H1 (cell line): ENCODE data around the gene POC1B. TPM values are rescaled to one million over a fixed set of nuclear protein-coding genes. Genes with fewer than 3 reads are reported as not detected.

Source experiments
- CTCF ChIA-PET: fragments of 300-600 bp; sonication (Branson Sonifier 250); formaldehyde crosslinking; loops from one replicate; lab custom pipeline; 2021; ENCODE audit not compliant: partially characterized antibody; lab: Charles Lee
- POLR2A ChIA-PET: fragments of 300-600 bp; sonication (Branson Sonifier 250); formaldehyde crosslinking; loops from one replicate; lab custom pipeline; 2021; ENCODE audit warnings: inconsistent platforms; ENCODE audit not compliant: partially characterized antibody; lab: Charles Lee
- DNase-seq, 2 experiments: peaks; one replicate each; pipeline versions ENCODE4 v3.0.0 to v3.0.0-alpha.2; 2010 to 2022; ENCODE audit warnings: low spot score in 2 of 2, low read depth in 1 of 2, mixed read lengths in 1 of 2
- FAIRE-seq: peaks from 2 replicates; lab custom pipeline; 2011; peaks lifted over from hg19 to GRCh38; lab: Jason Lieb, UNC
- H2AFZ ChIP-seq: 2 replicates; pipeline ENCODE4 v1.8.1; 2012; ENCODE audit warnings: low read length, inconsistent platforms
- H2AK5ac ChIP-seq: 2 replicates; pipeline ENCODE4 v1.6.1; 2013; ENCODE audit warnings: low read depth, low read length
- H2BK120ac ChIP-seq: replicated peaks from 2 replicates; pipeline ENCODE3; 2013; ENCODE audit warnings: low read depth, low read length, inconsistent platforms
- H2BK12ac ChIP-seq: 2 replicates; pipeline ENCODE4 v1.6.1; 2013; ENCODE audit warnings: low read depth, low read length
- H2BK15ac ChIP-seq: 2 replicates; pipeline ENCODE4 v1.6.1; 2013; ENCODE audit warnings: low read length
- H2BK20ac ChIP-seq: 2 replicates; pipeline ENCODE4 v1.6.1; 2013; ENCODE audit warnings: low read length
- H2BK5ac ChIP-seq: 2 replicates; pipeline ENCODE4 v1.6.1; 2013; ENCODE audit warnings: low read depth, low read length
- H3K14ac ChIP-seq: 2 replicates; pipeline ENCODE4 v1.6.1; 2013; ENCODE audit warnings: inconsistent platforms; ENCODE audit not compliant: insufficient read length
- H3K18ac ChIP-seq: 2 replicates; pipeline ENCODE4 v1.6.1; 2013; ENCODE audit warnings: low read length; ENCODE audit errors: extremely low read depth
- H3K23ac ChIP-seq: 2 replicates; pipeline ENCODE4 v1.6.1; 2013; ENCODE audit warnings: inconsistent platforms; ENCODE audit not compliant: insufficient read length
- H3K23me2 ChIP-seq: 2 replicates; pipeline ENCODE4 v1.6.1; 2013; ENCODE audit warnings: low read depth, low read length
- H3K27ac ChIP-seq: 2 replicates; pipeline ENCODE4 v1.6.1; 2011; ENCODE audit warnings: low read depth, low read length, inconsistent platforms
- H3K27me3 ChIP-seq, 4 experiments: replicated peaks in 1 of 4; 1 replicate in 1 of 4; 2 replicates in 3 of 4; pipeline versions ENCODE4 v1.6.1 to v1.8.1; 2011 to 2013; ENCODE audit warnings: low read length in 3 of 4, mild to moderate bottlenecking in 3 of 4, inconsistent platforms in 2 of 4, mixed read lengths in 2 of 4, moderate library complexity in 1 of 4; ENCODE audit not compliant: control insufficient read depth in 3 of 4, insufficient read depth in 3 of 4; ENCODE audit errors: extremely low read depth in 1 of 4
- H3K36me3 ChIP-seq, 4 experiments: 2 replicates each; pipeline versions ENCODE4 v1.6.1 to v1.8.1; 2011 to 2013; ENCODE audit warnings: mild to moderate bottlenecking in 4 of 4, low read length in 3 of 4, moderate library complexity in 2 of 4, control low read depth in 1 of 4, inconsistent platforms in 1 of 4; ENCODE audit not compliant: insufficient read depth in 4 of 4, control insufficient read depth in 2 of 4
- H3K4ac ChIP-seq: replicated peaks from 2 replicates; pipeline ENCODE3; 2013; ENCODE audit warnings: low read length, low read depth, mixed read lengths, inconsistent platforms; ENCODE audit not compliant: insufficient read length
- H3K4me1 ChIP-seq, 4 experiments: replicated peaks in 1 of 4; 1 replicate in 1 of 4; 2 replicates in 3 of 4; pipeline versions ENCODE4 v1.6.1 to v1.8.1; 2011 to 2013; ENCODE audit warnings: low read length in 3 of 4, inconsistent platforms in 2 of 4, mixed read lengths in 1 of 4; ENCODE audit not compliant: insufficient read depth in 4 of 4, control insufficient read depth in 3 of 4
- H3K4me2 ChIP-seq, 2 experiments: 2 replicates each; pipeline versions ENCODE4 v1.6.1 to v1.8.1; 2011 to 2013; ENCODE audit warnings: low read depth in 2 of 2, low read length in 2 of 2, control low read depth in 1 of 2, inconsistent platforms in 1 of 2, mild to moderate bottlenecking in 1 of 2; ENCODE audit not compliant: insufficient read depth in 1 of 2
- H3K4me3 ChIP-seq, 4 experiments: fragments of 200-600, 300-600 bp in 1 of 4; sonication (generic), shearing (Covaris generic), sonication (Bioruptor Twin) in 1 of 4; 2 replicates each; pipeline versions ENCODE4 v1.5.1 to v1.8.1; 2011 to 2016; ENCODE audit warnings: low read length in 4 of 4, low read depth in 3 of 4, control low read depth in 2 of 4, inconsistent platforms in 2 of 4, mild to moderate bottlenecking in 2 of 4, mixed read lengths in 1 of 4, moderate library complexity in 1 of 4; ENCODE audit not compliant: insufficient read depth in 2 of 4; ENCODE audit errors: extremely low read depth in 1 of 4
- H3K56ac ChIP-seq: replicated peaks from 2 replicates; pipeline ENCODE3; 2013; ENCODE audit warnings: low read depth, mild to moderate bottlenecking, mixed read lengths, low read length, inconsistent platforms; ENCODE audit not compliant: insufficient read length
- H3K79me1 ChIP-seq: 2 replicates; pipeline ENCODE4 v1.6.1; 2013; ENCODE audit warnings: low read depth, low read length, control low read depth
- H3K79me2 ChIP-seq, 2 experiments: 2 replicates each; pipeline versions ENCODE4 v1.6.1 to v1.8.1; 2012 to 2013; ENCODE audit warnings: low read length in 2 of 2, mild to moderate bottlenecking in 2 of 2, inconsistent platforms in 1 of 2; ENCODE audit not compliant: insufficient read depth in 2 of 2, control insufficient read depth in 1 of 2
- H3K9ac ChIP-seq, 4 experiments: replicated peaks in 1 of 4; 1 replicate in 1 of 4; 2 replicates in 3 of 4; pipeline versions ENCODE4 v1.6.1 to v1.8.1; 2011 to 2013; ENCODE audit warnings: low read depth in 3 of 4, low read length in 3 of 4, control low read depth in 2 of 4, mild to moderate bottlenecking in 2 of 4, moderate library complexity in 2 of 4, inconsistent platforms in 1 of 4; ENCODE audit errors: extremely low read depth in 1 of 4
- H3K9me3 ChIP-seq, 2 experiments: 2 replicates each; pipeline versions ENCODE4 v1.6.1 to v1.8.1; 2012 to 2013; ENCODE audit warnings: mild to moderate bottlenecking in 2 of 2, moderate library complexity in 2 of 2, control low read depth in 1 of 2, inconsistent platforms in 1 of 2, low read depth in 1 of 2, low read length in 1 of 2, mixed read lengths in 1 of 2; ENCODE audit not compliant: insufficient read depth in 2 of 2
- H4K20me1 ChIP-seq, 2 experiments: replicated peaks in 1 of 2; 2 replicates each; pipeline versions ENCODE3 to v1.8.1; 2011 to 2013; ENCODE audit warnings: inconsistent platforms in 2 of 2, low read length in 2 of 2, mild to moderate bottlenecking in 1 of 2; ENCODE audit not compliant: insufficient read depth in 2 of 2, control insufficient read depth in 1 of 2
- H4K5ac ChIP-seq: 2 replicates; pipeline ENCODE4 v1.6.1; 2013; ENCODE audit warnings: low read length, low read depth, mixed read lengths, inconsistent platforms; ENCODE audit not compliant: insufficient read length
- H4K8ac ChIP-seq: 2 replicates; pipeline ENCODE4 v1.8.0; 2013; ENCODE audit warnings: mild to moderate bottlenecking, moderate library complexity, low read length, inconsistent platforms; ENCODE audit not compliant: insufficient read depth; ENCODE audit errors: extremely low read depth
- H4K91ac ChIP-seq: replicated peaks from 2 replicates; pipeline ENCODE3; 2013; ENCODE audit warnings: low read length, mixed read lengths, inconsistent platforms; ENCODE audit not compliant: insufficient read length
- JUN ChIP-seq: IDR thresholded peaks from 2 replicates; pipeline ENCODE4 v1.6.1; 2011; ENCODE audit warnings: low read depth, mild to moderate bottlenecking, improper control_type of control experiment, low read length
- KDM5A ChIP-seq: fragments of 200-600 bp; IDR thresholded peaks from 2 replicates; pipeline ENCODE4 v1.7.1; 2012; ENCODE audit warnings: mild to moderate bottlenecking, low read length, inconsistent platforms, mixed read lengths
- RAD21 ChIP-seq, 2 experiments: IDR thresholded peaks in 1 of 2; conservative IDR thresholded peaks in 1 of 2; 2 replicates each; pipeline ENCODE4 v1.6.1; 2011; ENCODE audit warnings: low read depth in 2 of 2, low read length in 2 of 2, improper control_type of control experiment in 1 of 2, inconsistent platforms in 1 of 2, mild to moderate bottlenecking in 1 of 2, moderate library complexity in 1 of 2
- SAP30 ChIP-seq: fragments of 300-600 bp; sonication (generic); IDR thresholded peaks from 2 replicates; pipeline ENCODE4 v1.7.1; 2012; ENCODE audit warnings: low read length, moderate library complexity, mild to moderate bottlenecking, inconsistent platforms; ENCODE audit not compliant: insufficient read depth, insufficient replicate concordance
- TEAD4 ChIP-seq: IDR thresholded peaks from 2 replicates; pipeline ENCODE4 v1.6.1; 2012; ENCODE audit warnings: low read depth, low read length, inconsistent platforms, mixed read lengths
- WGBS, 2 experiments: shearing (Covaris generic) in 1 of 2; methylation state at CpG; one replicate each; pipeline versions ENCODE4 v1.1.6 to v1.1.7; 2013 to 2015; ENCODE audit warnings: low lambda C conversion rate in 2 of 2, mixed read lengths in 2 of 2, inconsistent platforms in 1 of 2, low coverage in 1 of 2, missing lambda C conversion rate in 1 of 2; ENCODE audit not compliant: insufficient replicate concordance in 2 of 2, insufficient coverage in 1 of 2, insufficient read length in 1 of 2; ENCODE audit errors: extremely low coverage in 1 of 2, missing lambda C conversion rate in 1 of 2; 5-methylcytosine and 5-hydroxymethylcytosine counted together
- polyA plus RNA-seq, 7 experiments: library from polyadenylated mRNA; depleted of rRNA in 3 of 7; stranded (reverse) in 5 of 7; unstranded in 2 of 7; fragments of >200 nt in 5 of 7; fragments of 200-250 nt in 2 of 7; gene quantifications; 1 replicate in 5 of 7; 2 replicates in 1 of 7; 4 replicates in 1 of 7; pipeline versions ENCODE4 v1.2.1 to v1.2.3, GENCODE V29; 2011 to 2013; ENCODE audit warnings: missing spikeins in 2 of 7, mixed read lengths in 2 of 7
- total RNA-seq: library from RNA; stranded (reverse); fragmentation: NEBNext Ultra II Directional; extraction: Animal tissue kit (Norgen Biotek cat#: 25700); gene quantifications from 2 replicates; pipeline ENCODE4 v1.2.1, GENCODE V29; 2021

POC1B gene
- total and polyA plus RNA-seq, 2 of the 8 experiments (the other 6 are each of a cell fraction or from before 2014, with no cell fraction given) = 7.5 to 16.3 TPM

- Histone ChIP-seq H4K8ac (no peak overlapping the region), H3K56ac (no peak overlapping the region), H2AK5ac (no peak overlapping the region), H3K23ac (no peak overlapping the region), H2BK120ac (no peak overlapping the region), H2BK5ac (no peak overlapping the region), H3K36me3 (no peaks in the 10 kb centered on the region), H4K5ac (no peak overlapping the region), H3K18ac (no peak overlapping the region), H4K91ac (no peak overlapping the region), H3K79me2 (no peaks in the 10 kb centered on the region), H3K4me3 (no peak overlapping the region), H3K27me3 (no peaks in the 10 kb centered on the region), H3K9me3 (peaks cover 0 to 4% of the 10 kb centered on the region in 2 experiments; a peak in 2 of 4 replicates), H3K9ac (no peak overlapping the region), H2BK15ac (no peak overlapping the region), H3K14ac (no peak overlapping the region), H4K20me1 (no peaks in the 10 kb centered on the region), H2BK20ac (no peak overlapping the region), H3K27ac (no peak overlapping the region), H3K4me1 (no peaks in the 10 kb centered on the region), H3K4me2 (no peak overlapping the region), H2AFZ (no peak overlapping the region), H3K79me1 (no peaks in the 10 kb centered on the region), H3K23me2 (no peaks in the 10 kb centered on the region), H3K4ac (no peak overlapping the region), H2BK12ac (no peak overlapping the region)
- DNase-seq (no peak), FAIRE-seq (no peak)
- WGBS, 2 experiments = 94% methylated on average over 6 of the region's 6 CpGs; no CpG with 5 or more reads in 1 of the 2 experiments
- no peak for TF ChIP-seq KDM5A
- TF ChIP-seq RAD21 (IDR thresholded peaks at IDR 0.05 in 1 of 2, conservative IDR thresholded peaks at IDR 0.05 in 1 of 2; ENCODE audit: low read depth in 2 of 2, low read length in 2 of 2) = no peak
- no peak for TF ChIP-seq TEAD4
- no peak for TF ChIP-seq JUN
- no peak for TF ChIP-seq SAP30
- ChIA-PET POLR2A (interaction anchor here (0.7 kb wide), 1 partner anchor 19 kb away, joined by 3 read pairs; no protein-coding TSS in a partner anchor), CTCF (interaction anchor here (1.0 kb wide), 1 partner anchor 17 kb away, joined by 7 read pairs; no protein-coding TSS in a partner anchor)
These were observed 21.1 kb downstream of the POC1B start for GRCh38 chr12:89504560-89505346.
